A673 (cell line): ENCODE data around the gene SNCB. TPM values are rescaled to one million over a fixed set of nuclear protein-coding genes. Genes with fewer than 3 reads are reported as not detected.

Source experiments
- BruUV-seq: library from RNA; stranded (reverse); fragments of 400-500 nt; replicated peaks from 2 replicates; lab custom pipeline; 2021; lab: Mats Ljungman, UMichigan
- CTCF ChIA-PET: fragments of 300-600 bp; sonication (Branson Sonifier 250); formaldehyde crosslinking; loops from one replicate; lab custom pipeline; 2022; ENCODE audit warnings: antibody characterized with exemption; lab: Charles Lee
- POLR2A ChIA-PET: fragments of 300-600 bp; sonication (Branson Sonifier 250); formaldehyde crosslinking; loops from one replicate; lab custom pipeline; 2022; ENCODE audit warnings: antibody characterized with exemption; ENCODE audit not compliant: low non-redundant PET; lab: Charles Lee
- DNase-seq: peaks from one replicate; pipeline ENCODE4 v3.0.0-alpha.2; 2015; ENCODE audit warnings: low spot score
- H3K27ac ChIP-seq: fragments of 200-600 bp; sonication (generic); 2 replicates; pipeline ENCODE4 v1.5.1; 2016; ENCODE audit warnings: mixed run types, low read depth, mild to moderate bottlenecking, mixed read lengths, antibody characterized with exemption, low read length; ENCODE audit not compliant: poor library complexity, severe bottlenecking
- H3K27me3 ChIP-seq: fragments of 200-600 bp; sonication (generic); replicated peaks from 2 replicates; pipeline ENCODE4 v1.6.1; 2017; ENCODE audit warnings: mixed run types, low read depth, mild to moderate bottlenecking, mixed read lengths, antibody characterized with exemption, low read length; ENCODE audit not compliant: insufficient read depth, poor library complexity
- H3K36me3 ChIP-seq: fragments of 200-600 bp; sonication (generic); 2 replicates; pipeline ENCODE4 v1.6.1; 2016; ENCODE audit warnings: mixed run types, mild to moderate bottlenecking, mixed read lengths, antibody characterized with exemption, low read length; ENCODE audit not compliant: insufficient read depth, poor library complexity, severe bottlenecking
- H3K4me1 ChIP-seq: fragments of 200-600 bp; sonication (generic); 2 replicates; pipeline ENCODE4 v1.6.1; 2017; ENCODE audit warnings: mixed run types, mild to moderate bottlenecking, mixed read lengths, antibody characterized with exemption, low read length; ENCODE audit not compliant: insufficient read depth, poor library complexity, severe bottlenecking
- H3K4me3 ChIP-seq: fragments of 200-600 bp; sonication (generic); 2 replicates; pipeline ENCODE4 v1.5.1; 2016; ENCODE audit warnings: low read depth, mixed run types, mild to moderate bottlenecking, mixed read lengths, low read length; ENCODE audit not compliant: poor library complexity, severe bottlenecking
- H3K9me3 ChIP-seq: fragments of 200-600 bp; sonication (generic); 2 replicates; pipeline ENCODE4 v1.6.1; 2016; ENCODE audit warnings: mixed run types, low read depth, mild to moderate bottlenecking, mixed read lengths, antibody characterized with exemption, low read length; ENCODE audit not compliant: poor library complexity, severe bottlenecking
- CTCF ChIP-seq: fragments of 300-800, 200-600 bp; sonication (generic); conservative IDR thresholded peaks from 2 replicates; pipeline ENCODE4 v1.5.1; 2017; ENCODE audit warnings: low read depth, mild to moderate bottlenecking, antibody characterized with exemption, low read length, moderate library complexity, mixed read lengths
- EZH2 ChIP-seq: fragments of 200-600 bp; sonication (generic); IDR thresholded peaks from 2 replicates; pipeline ENCODE4 v1.6.1; 2017; ENCODE audit warnings: borderline replicate concordance, low read depth, mild to moderate bottlenecking, mixed read lengths, antibody characterized with exemption, low read length; ENCODE audit not compliant: poor library complexity, severe bottlenecking
- intact Hi-C: fragments of 100-400 bp; cut with micrococcal nuclease; formaldehyde crosslinking; loops from one replicate; pipeline ENCODE4 v1.10.0; 2022; ENCODE audit not compliant: unreplicated experiment
- total RNA-seq: library from RNA; stranded (reverse); gene quantifications from 2 replicates; pipeline ENCODE4 v1.2.3, GENCODE V29; 2021

SNCB gene
- total RNA-seq, 1 experiment from 2014 or later: not detected

DNA sequence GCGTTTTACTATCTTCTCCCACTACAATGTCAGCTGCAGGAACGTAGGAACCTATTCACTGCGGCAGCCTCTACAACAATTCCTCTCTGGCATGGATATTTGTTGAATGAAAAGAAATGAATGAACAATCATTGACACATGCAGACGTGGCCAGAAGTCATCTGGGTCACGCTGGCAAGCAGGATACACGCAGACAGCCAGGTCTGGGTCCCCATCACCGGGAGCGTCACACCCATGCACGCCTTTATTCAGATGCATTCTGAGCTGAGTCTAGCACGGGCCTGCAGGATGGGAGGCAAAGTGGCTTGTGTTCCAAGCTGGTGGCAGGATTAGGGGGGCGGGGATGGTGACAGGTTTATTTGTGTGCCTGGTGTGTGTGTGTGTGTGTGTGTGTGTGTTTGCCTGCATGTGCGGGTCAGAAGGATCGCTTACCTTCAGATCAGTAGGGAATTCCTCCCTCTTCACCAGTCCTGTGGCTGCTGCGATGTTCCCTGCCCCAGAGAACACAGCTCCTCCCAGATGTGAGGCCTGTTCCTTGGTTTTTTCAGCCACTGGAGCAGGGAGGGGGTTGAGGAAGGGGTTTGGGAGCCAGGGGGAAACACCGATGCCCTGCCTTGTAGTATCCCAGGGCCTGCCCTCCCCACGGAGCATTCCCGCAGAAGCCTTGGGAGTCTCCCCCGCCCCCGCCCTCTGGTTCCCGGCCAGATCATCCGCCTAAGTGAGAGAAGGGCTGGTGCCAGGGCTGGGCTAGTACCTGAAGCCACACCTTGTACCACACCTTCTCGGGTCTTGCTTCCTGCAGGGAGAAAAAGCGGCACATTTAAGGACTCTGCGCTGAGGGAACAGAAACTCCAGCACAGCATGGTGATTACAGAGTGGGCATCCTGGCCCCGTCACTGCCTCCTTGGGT is 4.1 kb downstream of the SNCB start:
- H3K27ac ChIP-seq: no peak overlapping the region
- H3K4me3 ChIP-seq: no peak overlapping the region
- ChIA-PET CTCF (no interaction called here), POLR2A (no interaction called here)
- peaks cover 14% of the 10 kb centered on the region for H3K4me1 ChIP-seq
- H3K27me3 ChIP-seq: peaks cover 21% of the 10 kb centered on the region
- no peak for DNase-seq
- intact Hi-C loops: no loop called here
- no peak for TF ChIP-seq CTCF
- no peak for TF ChIP-seq EZH2
- H3K36me3 ChIP-seq: no peaks in the 10 kb centered on the region
- H3K9me3 ChIP-seq: no peaks in the 10 kb centered on the region
- BruUV-seq: no TSS peak

- peaks cover 21% of the 10 kb centered on the region for H3K27me3 ChIP-seq
- intact Hi-C loops: no loop called here
- H3K4me3 ChIP-seq: no peak overlapping the region
- H3K27ac ChIP-seq: no peak overlapping the region
- no peak for DNase-seq
- no peaks in the 10 kb centered on the region for H3K9me3 ChIP-seq
- H3K4me1 ChIP-seq: peaks cover 11% of the 10 kb centered on the region
- CTCF ChIA-PET: interaction anchor here (0.6 kb wide), 1 partner anchor 212 kb away, joined by 4 read pairs; no protein-coding TSS in a partner anchor
- POLR2A ChIA-PET: no interaction called here
- no TSS peak for BruUV-seq
- no peaks in the 10 kb centered on the region for H3K36me3 ChIP-seq
- TF ChIP-seq EZH2: no peak
- no peak for TF ChIP-seq CTCF
These were observed 4.8 kb downstream of the SNCB start for GRCh38 chr5:176625512-176625911.

DNA sequence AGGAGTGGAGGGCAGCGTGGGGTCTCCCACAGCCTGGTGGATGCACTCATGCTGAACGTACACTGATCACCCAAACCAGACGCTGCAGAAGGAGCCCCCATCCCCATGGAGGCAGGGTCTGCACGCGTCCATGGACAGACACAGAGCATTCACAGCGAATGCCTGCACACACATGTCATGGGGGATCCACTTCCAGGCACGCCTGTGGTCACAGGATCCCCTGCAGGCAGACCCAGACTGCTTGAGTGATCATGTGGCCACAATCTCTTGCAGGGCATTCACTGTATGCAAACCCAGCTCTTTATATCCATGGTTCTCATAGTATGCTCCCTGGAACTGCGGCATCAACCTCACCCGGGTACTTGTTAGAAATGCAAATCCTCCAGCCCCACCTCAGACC is 5.4 kb downstream of the SNCB start:
- ChIA-PET CTCF (interaction anchor here (0.6 kb wide), 1 partner anchor 211 kb away, joined by 4 read pairs; no protein-coding TSS in a partner anchor), POLR2A (no interaction called here)

More for the DNA sequence above, 5.4 kb downstream of the SNCB start:
- Histone ChIP-seq H3K4me3 (no peak overlapping the region), H3K27me3 (peaks cover 23% of the 10 kb centered on the region), H3K36me3 (no peaks in the 10 kb centered on the region), H3K27ac (no peak overlapping the region), H3K4me1 (peaks cover 5% of the 10 kb centered on the region), H3K9me3 (no peaks in the 10 kb centered on the region)
- intact Hi-C loops: no loop called here
- BruUV-seq: no TSS peak
- DNase-seq: no peak
- TF ChIP-seq EZH2 (no peak), CTCF (no peak)
